Anterior cingulate cortex (tissue), 58 donors: Measurements from ENCODE around the gene RNF223.

ENCODE experiments used
- DNase-seq, 58 donors: peaks; one replicate each; lab custom pipeline; 2025; lab: John Stamatoyannopoulos, UW

Gene RNF223

DNA sequence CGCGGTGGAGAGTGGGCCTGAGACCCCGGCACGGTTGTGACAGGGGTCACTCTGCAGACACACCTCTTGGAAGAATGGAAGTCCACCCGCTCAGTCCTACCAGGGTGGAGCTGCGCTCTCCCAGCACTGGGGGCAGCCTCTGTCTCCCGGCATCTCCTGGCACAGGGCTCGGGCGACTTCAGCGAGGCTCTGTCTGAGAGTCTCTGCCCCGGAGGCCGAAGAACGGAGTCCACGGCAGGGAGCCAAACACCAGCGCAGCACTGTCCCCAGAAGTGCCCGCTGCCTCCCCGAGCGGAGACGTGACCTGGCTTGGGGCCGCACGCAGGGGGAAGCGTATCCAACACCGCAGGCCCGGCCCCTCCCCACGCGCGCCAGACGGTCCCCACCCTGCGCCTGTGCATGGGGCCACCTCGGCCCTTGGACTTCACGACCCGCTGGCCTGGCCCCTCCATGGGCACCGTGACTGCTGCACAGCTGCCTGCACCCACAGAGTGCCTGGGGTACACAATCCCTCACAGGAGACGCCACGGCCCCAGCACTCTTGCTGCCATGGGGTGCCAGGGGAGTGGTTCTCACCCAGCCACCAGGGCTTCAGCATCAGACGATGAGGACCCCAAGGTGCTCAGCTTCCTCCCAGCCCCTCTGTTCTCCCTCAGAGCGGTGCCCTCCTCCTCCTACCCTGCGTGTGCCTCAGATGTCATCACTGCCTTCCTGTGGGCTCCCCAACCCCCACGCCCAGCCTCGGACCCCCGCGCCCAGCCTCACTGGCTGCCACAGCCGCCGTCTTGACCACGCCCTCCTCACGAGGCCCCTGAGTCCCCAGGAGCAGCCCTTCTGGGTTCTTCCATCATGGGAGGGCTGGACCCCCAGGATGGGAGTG, 14.9 kb upstream of the RNF223 start:
- DNase-seq: no peak

DNA sequence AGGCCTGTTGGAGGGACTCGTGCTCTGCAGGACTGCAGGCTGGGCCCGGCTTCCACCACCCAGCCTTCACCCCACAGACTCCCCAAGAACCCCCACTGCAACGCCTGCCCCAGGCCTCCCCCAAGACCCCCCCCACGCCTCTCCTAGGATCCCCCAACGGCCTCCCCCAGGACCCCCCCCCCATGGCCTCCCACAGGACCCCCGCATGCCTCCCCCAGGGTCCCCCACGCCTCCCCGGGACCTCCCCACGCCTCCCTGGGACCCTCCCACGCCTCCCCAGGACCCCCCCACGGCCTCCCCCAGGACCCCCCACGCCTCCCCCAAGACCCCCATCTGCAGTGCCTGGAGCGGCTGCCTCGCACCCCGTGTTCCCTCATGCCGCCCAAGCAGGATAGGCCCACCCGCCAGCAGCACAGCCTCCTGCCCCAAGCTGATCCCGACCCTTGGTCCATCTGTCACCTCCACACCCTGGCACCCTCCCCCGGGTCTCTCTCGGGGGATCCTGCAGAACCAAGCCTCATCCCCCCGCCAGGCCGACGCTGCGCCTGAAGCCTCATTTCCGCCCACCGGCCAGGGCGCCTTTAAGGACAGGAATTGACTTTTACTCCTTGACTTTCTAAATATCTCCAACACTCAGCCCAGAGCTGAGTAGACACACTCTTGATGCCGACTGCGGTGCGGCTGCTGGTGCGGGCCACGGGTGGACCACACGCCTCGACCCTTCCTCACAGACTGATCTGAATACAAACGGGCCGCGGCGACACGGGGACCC, 14.1 kb upstream of the RNF223 start:
- no peak for DNase-seq

- DNase-seq: no peak
Observed at GRCh38 chr1:1087351-1088028, 13.4 kb upstream of the RNF223 start.

GRCh38 chr1:1086911-1087341, 12.8 kb upstream of the RNF223 start:
- no peak for DNase-seq

DNA sequence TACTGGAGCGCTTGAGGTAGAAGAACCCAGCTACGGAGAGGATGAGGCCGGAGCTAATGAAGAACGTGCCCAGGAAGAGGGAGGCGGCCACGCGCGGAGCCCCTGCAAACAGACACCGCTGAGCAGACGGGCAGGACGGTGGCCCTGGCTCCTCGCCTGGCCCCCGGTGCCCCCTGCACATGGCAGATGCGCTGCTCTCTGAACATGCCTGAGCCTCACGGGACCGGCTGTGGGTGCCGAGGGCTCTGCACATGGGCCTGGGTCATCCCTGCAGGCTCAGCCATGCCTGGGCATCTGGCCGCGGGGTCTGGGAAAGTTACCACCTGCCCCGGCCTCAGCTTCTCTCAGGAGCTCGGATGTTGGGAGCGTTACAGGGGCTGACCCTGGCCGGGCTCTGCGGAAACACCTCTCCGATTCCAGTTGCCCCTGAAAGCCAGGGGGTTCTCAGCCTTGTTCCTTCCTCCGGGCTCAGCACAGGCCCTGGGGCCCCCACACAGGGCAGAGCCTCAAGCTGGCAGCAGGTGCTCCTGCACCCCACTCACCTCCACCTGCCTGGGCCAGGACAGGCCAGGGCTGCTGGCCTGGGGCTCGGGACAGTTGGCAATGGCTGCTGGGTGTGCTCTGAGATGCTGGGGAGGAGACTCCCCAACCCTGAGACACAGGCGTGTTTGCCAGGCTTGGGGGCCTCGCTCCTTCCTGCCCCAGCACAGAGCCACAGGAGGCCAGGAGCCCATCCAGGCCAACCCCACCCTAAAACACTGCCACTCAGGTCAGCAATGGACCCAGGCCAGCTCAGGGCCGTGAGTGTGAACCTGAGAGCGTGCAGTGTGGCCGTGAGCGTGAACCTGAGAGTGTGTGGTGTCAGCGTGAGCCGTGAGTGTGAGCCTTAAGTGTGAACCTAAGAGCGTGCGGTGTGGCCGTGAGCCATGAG, 12.1 kb upstream of the RNF223 start:
- no peak for DNase-seq

DNA sequence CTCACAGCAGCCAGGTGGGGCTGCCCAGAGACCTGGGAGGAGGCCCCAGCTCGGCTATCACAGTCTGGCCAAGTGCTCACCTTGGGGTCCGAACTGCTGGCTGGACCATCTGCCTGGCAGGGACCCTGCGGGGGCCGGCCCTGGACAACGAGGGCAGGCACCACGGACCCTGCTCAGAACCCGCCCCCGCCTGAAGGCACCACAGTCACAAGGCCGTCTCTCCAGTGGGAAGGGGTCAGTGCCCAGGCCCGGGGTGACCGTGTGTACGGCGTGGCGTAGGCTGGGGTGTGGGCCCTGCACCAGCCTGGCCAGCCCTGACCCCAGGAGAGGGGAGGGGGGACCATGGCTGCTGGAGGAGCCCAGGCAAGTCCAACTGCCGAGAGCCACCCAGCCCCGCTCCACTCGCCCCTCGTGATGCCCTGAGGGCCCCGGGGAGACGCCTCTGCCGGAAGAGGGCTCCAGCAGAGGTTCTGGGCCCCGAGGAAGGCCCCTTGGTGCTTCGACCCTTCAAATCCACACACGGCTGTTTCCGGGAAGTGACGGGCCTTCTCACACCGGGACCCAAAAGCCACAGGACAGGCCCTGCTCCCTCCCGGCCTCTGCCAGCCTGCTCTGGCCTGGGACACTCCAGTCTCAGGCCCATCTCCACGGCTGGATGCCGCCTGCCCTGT, 11.2 kb upstream of the RNF223 start:
- DNase-seq: no peak

DNA sequence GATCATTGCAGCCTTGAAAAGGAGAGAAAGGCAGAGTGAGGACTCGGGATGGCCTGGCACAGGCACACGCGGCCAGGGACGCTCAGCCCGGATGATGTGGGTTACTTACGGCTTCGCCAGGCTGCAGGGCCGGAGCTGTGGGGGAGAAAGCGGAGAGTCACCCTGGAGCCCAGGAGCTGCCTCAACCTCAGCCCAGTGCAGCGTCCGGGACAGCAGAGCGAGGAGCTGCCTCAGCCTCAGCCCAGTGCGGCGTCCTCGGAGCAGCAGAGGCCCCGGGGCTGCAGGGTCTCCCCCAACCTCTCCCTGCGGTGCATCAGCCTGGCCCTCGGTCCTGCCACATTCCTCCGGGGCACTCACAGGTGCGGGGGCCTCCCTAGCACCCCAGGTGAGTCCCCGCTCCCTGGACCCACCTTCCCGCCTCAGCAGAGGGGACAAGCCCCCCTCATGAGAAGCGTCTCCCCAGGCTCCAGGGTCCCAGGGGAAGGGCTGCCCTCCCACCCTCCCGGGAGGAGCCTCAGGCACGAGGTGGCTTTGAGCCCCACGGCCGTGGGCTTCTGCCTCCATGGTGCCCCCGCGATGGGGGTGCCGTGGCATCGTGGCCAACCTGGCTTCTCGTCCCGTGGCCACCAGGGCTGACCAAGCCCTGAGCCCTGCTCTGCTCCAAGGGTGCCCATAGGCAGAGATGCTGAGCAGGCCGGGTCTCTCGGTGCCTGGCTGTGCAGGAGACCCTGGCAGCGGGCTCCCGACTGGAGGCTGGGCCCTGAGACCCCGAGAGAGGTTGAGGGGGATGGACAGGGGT, 10.5 kb upstream of the RNF223 start:
- DNase-seq: no peak

DNA sequence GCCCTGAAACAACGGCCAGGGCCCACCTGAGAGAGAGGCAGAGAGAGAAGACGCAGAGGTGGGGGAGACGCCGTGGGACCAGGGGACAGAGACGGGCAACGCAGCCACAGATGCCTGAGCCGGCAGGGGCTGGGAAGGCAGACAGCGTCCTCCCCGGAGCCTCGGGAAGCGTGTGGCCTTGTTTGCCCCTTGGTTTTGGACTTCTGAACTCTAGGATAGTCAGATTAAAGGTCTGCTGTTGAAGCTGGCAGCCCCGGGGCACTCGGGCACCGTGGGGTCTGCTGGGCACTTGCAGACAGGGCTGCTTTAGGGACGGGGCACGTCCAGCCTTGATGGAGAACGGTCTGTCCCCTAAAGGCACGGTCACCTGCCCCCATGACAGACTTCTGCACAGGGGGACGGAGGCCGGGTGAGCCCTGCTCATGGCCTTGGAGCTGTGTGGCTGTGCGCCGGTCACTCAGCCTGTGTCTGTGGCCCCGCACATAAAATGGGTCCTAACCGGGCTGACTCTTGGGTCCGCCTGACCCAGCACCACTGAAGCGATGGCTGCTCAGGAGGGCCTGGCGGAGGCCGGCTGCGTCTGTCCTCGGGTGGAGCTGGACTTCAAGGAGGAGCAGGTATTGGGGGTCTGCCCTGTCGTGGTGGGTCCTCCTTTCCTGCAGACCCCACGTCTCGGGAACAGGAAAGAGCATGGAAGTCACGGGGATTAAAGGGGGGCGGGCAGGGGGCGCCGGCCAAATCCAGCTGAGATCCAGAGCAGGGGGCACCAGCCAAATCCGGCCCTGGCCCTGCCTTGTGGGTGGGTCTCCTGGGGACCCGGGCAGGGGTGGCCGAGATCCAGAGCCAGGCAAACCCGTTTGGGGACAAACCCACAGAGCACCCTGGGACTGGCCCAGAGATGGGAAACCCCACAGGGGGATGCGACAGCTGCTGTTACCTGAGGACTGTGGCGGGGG, 9.6 kb upstream of the RNF223 start:
- DNase-seq: no peak

DNA sequence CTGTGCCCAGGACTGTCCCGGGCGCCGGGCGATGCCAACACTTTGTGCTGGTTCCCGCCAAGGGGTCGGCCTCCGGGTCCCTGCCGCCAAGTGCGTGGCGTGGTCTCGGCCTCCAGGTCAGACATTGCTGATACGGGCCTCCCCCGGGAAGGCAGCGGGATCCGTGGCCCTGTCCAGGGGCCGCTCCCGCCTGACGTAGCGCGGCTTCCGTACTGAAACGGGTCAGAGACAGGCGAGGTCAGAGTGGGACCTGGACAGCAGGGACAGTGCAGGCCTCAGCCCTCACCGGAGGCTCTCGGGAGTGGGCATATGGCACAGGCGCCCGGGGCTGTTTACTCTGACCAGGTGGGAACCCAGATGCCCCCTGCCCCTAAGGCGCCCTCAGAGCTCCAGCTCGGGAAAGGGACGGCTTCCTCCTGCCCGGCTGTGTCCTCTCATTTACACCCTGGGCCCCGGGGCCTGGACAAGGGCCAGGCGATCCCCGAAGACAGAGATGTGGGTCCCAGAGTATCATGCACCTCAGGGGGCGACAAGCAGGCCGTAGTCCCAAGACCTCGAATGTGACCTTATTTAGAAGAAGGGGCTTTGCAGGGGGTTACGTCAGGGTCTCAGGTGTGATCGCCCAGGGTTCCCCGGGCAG, 8.8 kb upstream of the RNF223 start:
- DNase-seq: no peak

DNA sequence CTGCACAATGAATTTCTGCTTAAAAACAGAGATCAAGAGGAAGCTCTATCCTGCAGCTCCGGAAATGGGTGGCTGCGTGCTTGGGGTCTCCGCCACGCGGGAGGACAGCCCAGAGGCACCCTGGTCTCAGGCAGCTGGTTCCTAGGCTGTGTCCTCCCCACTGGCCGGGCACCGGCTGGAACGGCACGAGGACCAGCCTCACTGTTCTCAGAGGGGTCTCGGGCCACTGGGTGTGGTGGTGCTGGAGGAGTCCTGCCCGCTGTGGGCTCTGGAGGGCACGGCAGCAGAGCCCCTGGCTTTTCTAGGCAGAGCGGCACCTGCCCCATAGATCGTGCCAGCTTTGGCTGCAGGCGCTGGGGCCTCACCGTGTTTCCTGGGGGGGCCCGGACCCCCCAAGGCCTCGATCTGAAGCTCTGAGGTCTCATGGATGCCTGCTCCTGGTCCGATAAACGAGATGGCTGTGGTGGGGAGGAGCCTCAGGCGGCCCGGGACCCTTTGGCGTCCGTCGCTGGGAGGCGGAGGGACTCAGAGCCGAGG, 8.2 kb upstream of the RNF223 start:
- DNase-seq: no peak

DNA sequence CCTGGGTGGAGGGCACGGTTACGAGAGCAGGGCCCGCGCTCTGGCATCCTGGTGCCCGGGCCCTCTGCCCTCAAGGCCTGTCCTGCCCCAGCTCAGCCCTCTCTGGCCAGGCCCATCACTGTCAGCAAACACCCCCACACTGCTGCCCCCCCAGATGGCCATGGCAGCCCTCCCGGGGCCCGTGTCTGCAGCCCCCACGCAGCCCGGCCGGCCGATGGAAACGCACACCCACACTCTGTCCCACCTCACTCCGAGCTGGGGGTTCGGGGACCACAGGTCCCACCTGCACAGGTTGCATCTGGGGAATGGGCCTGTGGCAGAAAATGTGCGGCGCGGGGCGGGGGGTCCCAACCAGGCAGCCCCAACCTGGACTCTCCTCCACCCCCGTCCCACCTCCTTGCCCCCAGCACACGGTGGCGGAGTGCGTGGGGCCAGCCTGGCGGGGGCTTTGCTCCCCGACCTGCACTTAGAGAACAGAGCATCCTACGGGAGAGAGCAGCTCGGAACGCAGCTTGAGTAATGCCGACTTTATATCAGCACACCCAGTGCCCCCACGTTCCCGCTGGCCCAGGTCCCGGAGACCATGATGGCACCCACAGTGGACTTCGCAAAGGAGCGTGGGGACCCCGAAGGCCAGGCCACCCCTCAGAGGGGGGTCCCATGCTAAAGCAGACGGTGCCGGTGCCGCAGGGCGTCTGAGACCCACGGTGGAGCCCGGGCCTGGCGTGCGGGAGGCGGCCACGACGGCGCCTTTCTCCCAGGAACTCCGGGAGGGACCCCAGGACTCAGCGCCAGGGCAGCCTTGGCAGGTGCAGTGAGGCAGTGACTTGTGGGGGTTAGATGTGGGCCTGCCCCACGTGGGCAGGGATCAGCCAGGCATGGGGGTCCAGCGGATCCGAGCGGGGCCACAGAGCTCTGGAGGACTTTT, 7.5 kb upstream of the RNF223 start:
- no peak for DNase-seq

- DNase-seq: no peak
Observed at GRCh38 chr1:1080951-1081310, 6.8 kb upstream of the RNF223 start.

- DNase-seq: peak in 19 of 58 donors; percentile 9 to 88 (median 26)
Observed at GRCh38 chr1:1080122-1080757, 6.1 kb upstream of the RNF223 start.

DNA sequence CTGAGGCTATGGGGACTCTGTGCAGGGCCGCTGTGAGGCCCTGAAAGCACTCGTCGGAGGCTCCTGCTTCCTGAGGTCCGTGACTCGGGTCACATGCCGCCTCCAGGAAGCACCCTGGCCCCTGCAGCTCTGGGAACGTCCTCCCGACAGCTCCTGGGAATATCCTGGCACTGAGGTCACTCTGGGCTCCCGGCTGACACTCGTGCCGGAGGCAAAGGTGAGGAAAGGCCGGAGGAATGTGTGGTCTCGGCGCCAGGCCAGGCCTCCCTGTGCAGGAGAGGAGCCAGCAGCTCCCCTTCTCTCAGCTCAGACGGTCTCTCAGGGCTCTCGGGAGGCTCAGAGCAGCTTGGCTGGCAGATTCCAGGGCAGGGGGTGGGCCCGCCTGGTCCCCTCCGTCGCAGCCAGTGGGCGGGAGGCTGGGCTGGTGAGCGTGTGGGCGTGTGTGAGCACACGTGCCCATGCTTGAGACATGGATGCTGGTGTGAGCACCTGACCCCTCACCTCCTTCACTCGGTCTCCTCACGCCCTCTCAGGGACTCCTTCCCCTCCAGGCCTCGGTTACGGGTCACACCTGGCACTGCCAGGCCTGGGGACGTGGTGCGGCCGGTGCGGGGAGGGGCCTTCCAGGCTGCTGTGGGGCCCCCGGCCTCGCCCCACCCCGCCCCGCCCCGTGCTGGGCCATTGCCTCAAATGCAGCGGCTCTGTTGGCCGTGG, 5.5 kb upstream of the RNF223 start:
- DNase-seq: peak in 1 of 58 donors; percentile 88
